K562 (cell line): ENCODE results near the gene CCDC90B. TPM values are rescaled to one million over a fixed set of nuclear protein-coding genes. Genes with fewer than 3 reads are reported as not detected.
A peak's percentile ranks its signal among the peaks of the same experiment; 100 is the strongest.

ENCODE experiments used
- AFF1 ChIP-seq, 2 experiments: fragments of 450-650 bp; IDR thresholded peaks; 2 replicates each; pipeline ENCODE4 v1.6.1; 2018; ENCODE audit warnings: mild to moderate bottlenecking in 2 of 2, low read depth in 1 of 2; ENCODE audit not compliant: partially characterized antibody in 2 of 2
- ATF6 ChIP-seq: sonication (generic); formaldehyde crosslinking; IDR thresholded peaks from 2 replicates; pipeline ENCODE4 v1.4.0; 2020; ENCODE audit warnings: mild to moderate bottlenecking, missing genetic modification reagents
- CREB3L1 ChIP-seq: fragments of 450-650 bp; IDR thresholded peaks from 2 replicates; pipeline ENCODE4 v1.6.1; 2014; ENCODE audit warnings: low read depth, mild to moderate bottlenecking, moderate library complexity, borderline replicate concordance
- CTCF ChIP-seq, 3 experiments: IDR thresholded peaks in 2 of 3; conservative IDR thresholded peaks in 1 of 3; 2 replicates each; pipeline ENCODE4 v1.5.1; 2011 to 2012; ENCODE audit warnings: low read length in 3 of 3, mild to moderate bottlenecking in 3 of 3, control low read depth in 2 of 3, improper control_type of control experiment in 1 of 3, inconsistent platforms in 1 of 3, low read depth in 1 of 3, mixed read lengths in 1 of 3, moderate library complexity in 1 of 3; ENCODE audit not compliant: insufficient read depth in 2 of 3
- JUN ChIP-seq, 2 experiments: sonication (generic) in 1 of 2; formaldehyde crosslinking in 1 of 2; IDR thresholded peaks; 2 replicates each; pipeline versions ENCODE4 v1.6.1 to v1.8.0; 2012 to 2022; ENCODE audit warnings: borderline replicate concordance in 2 of 2, mild to moderate bottlenecking in 2 of 2, improper control_type of control experiment in 1 of 2, low read depth in 1 of 2, low read length in 1 of 2, missing genetic modification reagents in 1 of 2
- KLF16 ChIP-seq: IDR thresholded peaks from 2 replicates; pipeline ENCODE4 v1.6.1; 2016; ENCODE audit warnings: antibody characterized with exemption
- MAFK ChIP-seq: IDR thresholded peaks from 2 replicates; pipeline ENCODE4 v1.6.1; 2011; ENCODE audit warnings: low read length, improper control_type of control experiment
- MEIS2 ChIP-seq: fragments of 450-650 bp; IDR thresholded peaks from 2 replicates; pipeline ENCODE4 v1.6.1; 2014; ENCODE audit warnings: mild to moderate bottlenecking; ENCODE audit not compliant: partially characterized antibody
- NCOR1 ChIP-seq: fragments of 450-650 bp; IDR thresholded peaks from 2 replicates; pipeline ENCODE4 v1.6.1; 2016; ENCODE audit warnings: mild to moderate bottlenecking, moderate library complexity
- SOX6 ChIP-seq: fragments of 450-650 bp; IDR thresholded peaks from 2 replicates; pipeline ENCODE4 v1.6.1; 2014; ENCODE audit warnings: mild to moderate bottlenecking
- polyA plus RNA-seq, 8 experiments: library from polyadenylated mRNA; depleted of rRNA in 4 of 8; stranded (reverse) in 5 of 8; unstranded in 3 of 8; fragments of >200 nt; fragmentation: Nextera tagmentation in 2 of 8; fragmentation: Illumina TruSeq in 1 of 8; extraction: Ambion mirVana in 2 of 8; extraction: Trizol in 1 of 8; gene quantifications; 2 replicates each; pipeline versions ENCODE4 v1.2.1 to v1.2.3, GENCODE V29; 2011 to 2014; ENCODE audit warnings: inconsistent platforms in 1 of 8, missing spikeins in 1 of 8
- total RNA-seq, 7 experiments: library from RNA; depleted of rRNA in 6 of 7; stranded (reverse); fragments of >200 nt in 6 of 7; fragmentation: Illumina TruSeq in 2 of 7; extraction: Trizol in 2 of 7; gene quantifications; 2 replicates each; pipeline versions ENCODE4 v1.2.1 to v1.2.3, GENCODE V29; 2011 to 2021; ENCODE audit warnings: low replicate concordance in 1 of 7

CCDC90B gene
- total and polyA plus RNA-seq, 9 of the 15 experiments (the other 6 are each of a cell fraction or from before 2014, with no cell fraction given): 26.6 to 63.6 (median 51.8) TPM

GRCh38 chr11:83241291-83241946 lies 44.7 kb downstream of the CCDC90B start (continued):
- no peak for TF ChIP-seq ATF6
- no peak for TF ChIP-seq CREB3L1
- TF ChIP-seq NCOR1: peak; percentile 26; the same call in 1 of the 2 replicates
- peak; percentile 66 to 83 (median 70) for TF ChIP-seq CTCF (IDR thresholded peaks at IDR 0.05 in 2 of 3, conservative IDR thresholded peaks at IDR 0.05 in 1 of 3; ENCODE audit: insufficient read depth in 2 of 3, low read depth in 1 of 3, low read length in 3 of 3)
- TF ChIP-seq MEIS2: peak; percentile 66
- TF ChIP-seq KLF16: peak; percentile 53; the same call in 1 of the 2 replicates
- no peak for TF ChIP-seq MAFK
- TF ChIP-seq AFF1 (IDR thresholded peaks at IDR 0.05; ENCODE audit: low read depth in 1 of 2, partially characterized antibody in 2 of 2): no peak
- peak; percentile 76 for TF ChIP-seq JUN (IDR thresholded peaks at IDR 0.05; ENCODE audit: borderline replicate concordance, low read depth, low read length)
- no peak for TF ChIP-seq JUN (CRISPR knock-in tag; IDR thresholded peaks at IDR 0.05; ENCODE audit: borderline replicate concordance)
- 0 out of 2 replicates have a peak, but pooled peaks have one; percentile 27 for TF ChIP-seq SOX6
